ENCODE measurements around the gene NHLRC2.

Gene NHLRC2

DNA sequence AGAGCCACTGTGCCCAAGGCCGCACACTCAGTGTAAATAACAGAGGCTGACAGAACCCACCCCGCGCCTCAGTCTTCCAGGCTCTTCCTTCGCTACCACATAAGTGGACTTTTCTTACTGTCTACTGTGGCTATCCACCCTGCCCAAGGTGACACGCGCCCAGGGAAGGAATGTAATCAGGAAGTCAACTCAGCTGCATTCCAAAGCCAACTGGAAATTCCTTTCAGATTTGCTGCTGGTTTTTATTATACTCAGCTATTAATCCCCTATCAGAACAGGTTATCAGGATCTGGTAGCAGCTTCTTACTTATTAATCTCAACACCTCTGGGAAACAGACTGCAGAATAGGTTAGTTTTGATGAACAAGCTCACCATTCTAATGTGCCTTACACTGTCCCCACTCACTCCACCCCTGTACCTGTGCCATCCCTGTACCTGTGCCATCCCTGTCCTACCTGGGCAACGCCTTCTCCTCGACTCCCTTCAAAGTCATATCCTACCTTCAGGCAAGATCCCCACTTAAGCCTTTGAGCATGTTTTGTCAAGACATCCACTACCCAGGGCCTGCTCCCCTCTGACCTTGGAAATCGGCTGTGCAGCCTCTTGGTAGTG lies 90.7 kb downstream of the NHLRC2 start:
- Histone ChIP-seq H3K4me2 (ENCODE audit: low read depth, low read length) (no peak overlapping the region), H4K20me1 (ENCODE audit: insufficient read depth, low read length) (no peaks in the 10 kb centered on the region), H3K4me3 (ENCODE audit: low read length) (no peak overlapping the region), H2AFZ (ENCODE audit: low read length) (no peak overlapping the region), H3K36me3 (replicated peaks; ENCODE audit: insufficient read depth, low read length) (no peaks in the 10 kb centered on the region), H3K27me3 (replicated peaks; ENCODE audit: insufficient read depth, low read length) (no peaks in the 10 kb centered on the region), H3K9ac (ENCODE audit: low read length) (no peak overlapping the region), H3K4me1 (ENCODE audit: low read length) (no peaks in the 10 kb centered on the region), H3K79me2 (ENCODE audit: low read length) (no peaks in the 10 kb centered on the region), H3K27ac (ENCODE audit: low read length) (no peak overlapping the region), H3K9me2 (replicated peaks; ENCODE audit: insufficient read depth, low read length) (no peaks in the 10 kb centered on the region), H3F3A (ENCODE audit: insufficient read depth, low read length) (no peaks in the 10 kb centered on the region), H3K9me3 (replicated peaks; ENCODE audit: insufficient read depth, low read length) (no peaks in the 10 kb centered on the region)
- no peak for TF ChIP-seq EZH2phosphoT487 (IDR thresholded peaks at IDR 0.05; ENCODE audit: low read length)
- no peak for TF ChIP-seq EZH2 (optimal IDR thresholded peaks at IDR 0.05; ENCODE audit: low read depth, low read length)
- TF ChIP-seq, protein P1, sequence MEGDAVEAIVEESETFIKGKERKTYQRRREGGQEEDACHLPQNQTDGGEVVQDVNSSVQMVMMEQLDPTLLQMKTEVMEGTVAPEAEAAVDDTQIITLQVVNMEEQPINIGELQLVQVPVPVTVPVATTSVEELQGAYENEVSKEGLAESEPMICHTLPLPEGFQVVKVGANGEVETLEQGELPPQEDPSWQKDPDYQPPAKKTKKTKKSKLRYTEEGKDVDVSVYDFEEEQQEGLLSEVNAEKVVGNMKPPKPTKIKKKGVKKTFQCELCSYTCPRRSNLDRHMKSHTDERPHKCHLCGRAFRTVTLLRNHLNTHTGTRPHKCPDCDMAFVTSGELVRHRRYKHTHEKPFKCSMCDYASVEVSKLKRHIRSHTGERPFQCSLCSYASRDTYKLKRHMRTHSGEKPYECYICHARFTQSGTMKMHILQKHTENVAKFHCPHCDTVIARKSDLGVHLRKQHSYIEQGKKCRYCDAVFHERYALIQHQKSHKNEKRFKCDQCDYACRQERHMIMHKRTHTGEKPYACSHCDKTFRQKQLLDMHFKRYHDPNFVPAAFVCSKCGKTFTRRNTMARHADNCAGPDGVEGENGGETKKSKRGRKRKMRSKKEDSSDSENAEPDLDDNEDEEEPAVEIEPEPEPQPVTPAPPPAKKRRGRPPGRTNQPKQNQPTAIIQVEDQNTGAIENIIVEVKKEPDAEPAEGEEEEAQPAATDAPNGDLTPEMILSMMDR (IDR thresholded peaks at IDR 0.05; ENCODE audit: low read length) = no peak
- DNase-seq = no peak

DNA sequence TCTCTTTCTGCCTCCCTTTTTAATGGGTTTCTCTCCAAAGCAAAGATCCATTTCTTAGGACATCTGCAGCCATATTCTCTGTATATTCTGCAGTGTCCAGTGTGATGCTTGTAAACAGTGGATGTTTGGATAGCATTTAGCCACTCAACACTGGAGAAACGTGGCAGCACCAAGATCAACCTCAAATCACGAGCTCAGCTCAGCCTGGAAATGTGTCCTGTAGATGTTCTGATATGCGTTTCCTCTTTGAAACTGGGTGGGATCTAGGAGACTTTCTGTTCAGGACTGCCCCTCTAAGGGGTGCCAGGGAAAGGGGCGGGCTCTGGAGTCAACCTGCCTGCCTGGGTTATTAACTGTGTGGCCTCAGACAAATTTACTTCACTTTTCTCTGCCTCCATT lies 91.2 kb downstream of the NHLRC2 start:
- no peaks in the 10 kb centered on the region for H3F3A ChIP-seq (ENCODE audit: insufficient read depth, low read length)
- H3K27ac ChIP-seq (ENCODE audit: low read length) = no peak overlapping the region
- no peaks in the 10 kb centered on the region for H3K9me2 ChIP-seq (replicated peaks; ENCODE audit: insufficient read depth, low read length)
- H3K4me2 ChIP-seq (ENCODE audit: low read depth, low read length) = no peak overlapping the region
- H3K9ac ChIP-seq (ENCODE audit: low read length) = no peak overlapping the region
- no peaks in the 10 kb centered on the region for H4K20me1 ChIP-seq (ENCODE audit: insufficient read depth, low read length)
- no peaks in the 10 kb centered on the region for H3K27me3 ChIP-seq (replicated peaks; ENCODE audit: insufficient read depth, low read length)
- H3K4me1 ChIP-seq (ENCODE audit: low read length) = no peaks in the 10 kb centered on the region
- no peaks in the 10 kb centered on the region for H3K9me3 ChIP-seq (replicated peaks; ENCODE audit: insufficient read depth, low read length)
- no peaks in the 10 kb centered on the region for H3K79me2 ChIP-seq (ENCODE audit: low read length)
- no peak for DNase-seq
- H2AFZ ChIP-seq (ENCODE audit: low read length) = no peak overlapping the region
- no peak overlapping the region for H3K4me3 ChIP-seq (ENCODE audit: low read length)
- H3K36me3 ChIP-seq (replicated peaks; ENCODE audit: insufficient read depth, low read length) = no peaks in the 10 kb centered on the region
- TF ChIP-seq, protein P1 (IDR thresholded peaks at IDR 0.05; ENCODE audit: low read length) = no peak
- no peak for TF ChIP-seq EZH2 (optimal IDR thresholded peaks at IDR 0.05; ENCODE audit: low read depth, low read length)
- no peak for TF ChIP-seq EZH2phosphoT487 (IDR thresholded peaks at IDR 0.05; ENCODE audit: low read length)

DNA sequence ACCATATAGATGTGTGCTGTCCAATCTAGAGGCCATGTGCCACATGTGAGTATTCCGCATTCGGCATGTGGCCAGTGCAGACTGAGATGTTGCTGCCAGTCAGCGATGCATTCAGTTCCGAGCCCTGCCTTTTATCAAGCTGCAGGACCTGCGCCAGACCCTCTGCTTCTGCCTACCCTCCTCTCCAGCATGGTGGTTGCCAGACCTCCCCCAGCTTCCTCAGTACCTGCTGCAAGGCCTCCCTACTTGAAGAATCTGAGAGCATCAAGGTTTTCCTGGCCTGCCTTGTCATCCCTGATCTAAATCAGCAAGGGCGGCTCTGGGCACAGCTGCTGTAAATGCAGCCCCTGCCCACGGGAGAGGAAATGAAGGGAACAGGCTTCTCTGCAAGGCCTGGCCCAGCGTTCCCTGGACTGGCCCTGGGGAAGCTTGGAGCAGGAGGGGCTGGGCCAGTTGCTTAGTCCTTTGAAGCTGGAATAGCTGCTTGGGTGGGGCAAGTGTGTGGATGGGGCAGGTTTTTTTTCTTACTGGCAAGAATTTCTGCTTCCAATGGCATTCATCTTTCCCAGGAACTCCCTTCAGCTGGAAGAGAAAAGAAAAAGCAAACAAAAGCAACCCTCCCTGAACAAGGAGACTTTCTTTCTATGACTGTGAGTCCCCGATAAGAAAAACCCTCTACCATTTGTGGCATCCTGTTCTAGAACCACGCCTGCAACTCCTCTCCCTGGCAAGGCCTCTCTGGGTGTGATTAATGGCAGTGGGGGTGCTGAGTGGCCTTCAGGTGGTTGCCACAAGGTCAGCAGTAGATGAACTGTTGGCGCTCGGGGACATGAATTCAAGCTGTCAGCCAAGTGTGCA lies 93.0 kb downstream of the NHLRC2 start:
- H4K20me1 ChIP-seq (ENCODE audit: insufficient read depth, low read length) = no peaks in the 10 kb centered on the region
- no peak overlapping the region for H2AFZ ChIP-seq (ENCODE audit: low read length)
- H3K36me3 ChIP-seq (replicated peaks; ENCODE audit: insufficient read depth, low read length) = no peaks in the 10 kb centered on the region
- H3K9me2 ChIP-seq (replicated peaks; ENCODE audit: insufficient read depth, low read length) = no peaks in the 10 kb centered on the region
- H3F3A ChIP-seq (ENCODE audit: insufficient read depth, low read length) = no peaks in the 10 kb centered on the region
- H3K9me3 ChIP-seq (replicated peaks; ENCODE audit: insufficient read depth, low read length) = no peaks in the 10 kb centered on the region
- no peaks in the 10 kb centered on the region for H3K79me2 ChIP-seq (ENCODE audit: low read length)
- H3K4me3 ChIP-seq (ENCODE audit: low read length) = no peak overlapping the region
- H3K27ac ChIP-seq (ENCODE audit: low read length) = no peak overlapping the region
- no peak overlapping the region for H3K4me2 ChIP-seq (ENCODE audit: low read depth, low read length)
- DNase-seq = peak; percentile 19
- no peaks in the 10 kb centered on the region for H3K27me3 ChIP-seq (replicated peaks; ENCODE audit: insufficient read depth, low read length)
- no peaks in the 10 kb centered on the region for H3K4me1 ChIP-seq (ENCODE audit: low read length)
- TF ChIP-seq, protein P1 (IDR thresholded peaks at IDR 0.05; ENCODE audit: low read length) = no peak
- TF ChIP-seq EZH2 (optimal IDR thresholded peaks at IDR 0.05; ENCODE audit: low read depth, low read length) = no peak
- no peak for TF ChIP-seq EZH2phosphoT487 (IDR thresholded peaks at IDR 0.05; ENCODE audit: low read length)
- no peak overlapping the region for H3K9ac ChIP-seq (ENCODE audit: low read length)

All from MM.1S (cell line).